Measurements from ENCODE around the gene MIDN.

Gene MIDN

DNA sequence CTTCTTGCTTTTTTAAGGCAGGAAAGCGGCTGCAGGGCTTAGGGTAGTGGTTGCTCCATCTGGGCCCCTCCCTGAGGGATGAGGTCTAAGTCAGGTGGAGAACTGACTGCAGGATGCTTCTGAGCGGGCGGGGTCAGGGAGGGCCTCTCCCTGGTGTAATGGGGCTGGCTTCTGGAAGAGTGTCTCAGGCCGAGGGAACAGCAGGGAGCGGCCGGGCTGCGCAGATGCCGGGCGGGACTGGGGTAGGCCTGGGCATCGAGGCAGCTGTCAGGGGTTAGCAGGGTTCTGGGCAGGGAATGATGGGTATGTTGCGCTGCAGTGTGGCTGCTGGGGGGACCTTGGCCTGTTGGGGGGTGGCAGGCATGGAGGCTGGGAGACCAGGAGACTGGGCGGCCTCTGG is 29.7 kb downstream of the MIDN start (continued):
- TF ChIP-seq, protein P1, sequence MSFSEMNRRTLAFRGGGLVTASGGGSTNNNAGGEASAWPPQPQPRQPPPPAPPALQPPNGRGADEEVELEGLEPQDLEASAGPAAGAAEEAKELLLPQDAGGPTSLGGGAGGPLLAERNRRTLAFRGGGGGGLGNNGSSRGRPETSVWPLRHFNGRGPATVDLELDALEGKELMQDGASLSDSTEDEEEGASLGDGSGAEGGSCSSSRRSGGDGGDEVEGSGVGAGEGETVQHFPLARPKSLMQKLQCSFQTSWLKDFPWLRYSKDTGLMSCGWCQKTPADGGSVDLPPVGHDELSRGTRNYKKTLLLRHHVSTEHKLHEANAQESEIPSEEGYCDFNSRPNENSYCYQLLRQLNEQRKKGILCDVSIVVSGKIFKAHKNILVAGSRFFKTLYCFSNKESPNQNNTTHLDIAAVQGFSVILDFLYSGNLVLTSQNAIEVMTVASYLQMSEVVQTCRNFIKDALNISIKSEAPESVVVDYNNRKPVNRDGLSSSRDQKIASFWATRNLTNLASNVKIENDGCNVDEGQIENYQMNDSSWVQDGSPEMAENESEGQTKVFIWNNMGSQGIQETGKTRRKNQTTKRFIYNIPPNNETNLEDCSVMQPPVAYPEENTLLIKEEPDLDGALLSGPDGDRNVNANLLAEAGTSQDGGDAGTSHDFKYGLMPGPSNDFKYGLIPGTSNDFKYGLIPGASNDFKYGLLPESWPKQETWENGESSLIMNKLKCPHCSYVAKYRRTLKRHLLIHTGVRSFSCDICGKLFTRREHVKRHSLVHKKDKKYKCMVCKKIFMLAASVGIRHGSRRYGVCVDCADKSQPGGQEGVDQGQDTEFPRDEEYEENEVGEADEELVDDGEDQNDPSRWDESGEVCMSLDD (tag by site-specific recombination; IDR thresholded peaks at IDR 0.05) = no peak
- TF ChIP-seq, protein P2, sequence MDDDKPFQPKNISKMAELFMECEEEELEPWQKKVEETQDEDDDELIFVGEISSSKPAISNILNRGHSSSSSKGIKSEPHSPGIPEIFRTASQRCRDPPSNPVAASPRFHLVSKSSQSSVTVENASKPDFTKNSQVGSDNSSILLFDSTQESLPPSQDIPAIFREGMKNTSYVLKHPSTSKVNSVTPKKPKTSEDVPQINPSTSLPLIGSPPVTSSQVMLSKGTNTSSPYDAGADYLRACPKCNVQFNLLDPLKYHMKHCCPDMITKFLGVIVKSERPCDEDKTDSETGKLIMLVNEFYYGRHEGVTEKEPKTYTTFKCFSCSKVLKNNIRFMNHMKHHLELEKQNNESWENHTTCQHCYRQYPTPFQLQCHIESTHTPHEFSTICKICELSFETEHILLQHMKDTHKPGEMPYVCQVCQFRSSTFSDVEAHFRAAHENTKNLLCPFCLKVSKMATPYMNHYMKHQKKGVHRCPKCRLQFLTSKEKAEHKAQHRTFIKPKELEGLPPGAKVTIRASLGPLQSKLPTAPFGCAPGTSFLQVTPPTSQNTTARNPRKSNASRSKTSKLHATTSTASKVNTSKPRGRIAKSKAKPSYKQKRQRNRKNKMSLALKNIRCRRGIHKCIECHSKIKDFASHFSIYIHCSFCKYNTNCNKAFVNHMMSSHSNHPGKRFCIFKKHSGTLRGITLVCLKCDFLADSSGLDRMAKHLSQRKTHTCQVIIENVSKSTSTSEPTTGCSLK (tag by site-specific recombination; IDR thresholded peaks at IDR 0.05) = no peak
- TF ChIP-seq ZNF626 (tag by site-specific recombination; IDR thresholded peaks at IDR 0.05) = no peak
- TF ChIP-seq, protein P3, sequence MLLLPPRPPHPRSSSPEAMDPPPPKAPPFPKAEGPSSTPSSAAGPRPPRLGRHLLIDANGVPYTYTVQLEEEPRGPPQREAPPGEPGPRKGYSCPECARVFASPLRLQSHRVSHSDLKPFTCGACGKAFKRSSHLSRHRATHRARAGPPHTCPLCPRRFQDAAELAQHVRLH (tag by site-specific recombination; IDR thresholded peaks at IDR 0.05) = no peak
- no peak for TF ChIP-seq ZNF211 (tag by site-specific recombination; IDR thresholded peaks at IDR 0.05; ENCODE audit: low read depth)
- TF ChIP-seq, protein P4, sequence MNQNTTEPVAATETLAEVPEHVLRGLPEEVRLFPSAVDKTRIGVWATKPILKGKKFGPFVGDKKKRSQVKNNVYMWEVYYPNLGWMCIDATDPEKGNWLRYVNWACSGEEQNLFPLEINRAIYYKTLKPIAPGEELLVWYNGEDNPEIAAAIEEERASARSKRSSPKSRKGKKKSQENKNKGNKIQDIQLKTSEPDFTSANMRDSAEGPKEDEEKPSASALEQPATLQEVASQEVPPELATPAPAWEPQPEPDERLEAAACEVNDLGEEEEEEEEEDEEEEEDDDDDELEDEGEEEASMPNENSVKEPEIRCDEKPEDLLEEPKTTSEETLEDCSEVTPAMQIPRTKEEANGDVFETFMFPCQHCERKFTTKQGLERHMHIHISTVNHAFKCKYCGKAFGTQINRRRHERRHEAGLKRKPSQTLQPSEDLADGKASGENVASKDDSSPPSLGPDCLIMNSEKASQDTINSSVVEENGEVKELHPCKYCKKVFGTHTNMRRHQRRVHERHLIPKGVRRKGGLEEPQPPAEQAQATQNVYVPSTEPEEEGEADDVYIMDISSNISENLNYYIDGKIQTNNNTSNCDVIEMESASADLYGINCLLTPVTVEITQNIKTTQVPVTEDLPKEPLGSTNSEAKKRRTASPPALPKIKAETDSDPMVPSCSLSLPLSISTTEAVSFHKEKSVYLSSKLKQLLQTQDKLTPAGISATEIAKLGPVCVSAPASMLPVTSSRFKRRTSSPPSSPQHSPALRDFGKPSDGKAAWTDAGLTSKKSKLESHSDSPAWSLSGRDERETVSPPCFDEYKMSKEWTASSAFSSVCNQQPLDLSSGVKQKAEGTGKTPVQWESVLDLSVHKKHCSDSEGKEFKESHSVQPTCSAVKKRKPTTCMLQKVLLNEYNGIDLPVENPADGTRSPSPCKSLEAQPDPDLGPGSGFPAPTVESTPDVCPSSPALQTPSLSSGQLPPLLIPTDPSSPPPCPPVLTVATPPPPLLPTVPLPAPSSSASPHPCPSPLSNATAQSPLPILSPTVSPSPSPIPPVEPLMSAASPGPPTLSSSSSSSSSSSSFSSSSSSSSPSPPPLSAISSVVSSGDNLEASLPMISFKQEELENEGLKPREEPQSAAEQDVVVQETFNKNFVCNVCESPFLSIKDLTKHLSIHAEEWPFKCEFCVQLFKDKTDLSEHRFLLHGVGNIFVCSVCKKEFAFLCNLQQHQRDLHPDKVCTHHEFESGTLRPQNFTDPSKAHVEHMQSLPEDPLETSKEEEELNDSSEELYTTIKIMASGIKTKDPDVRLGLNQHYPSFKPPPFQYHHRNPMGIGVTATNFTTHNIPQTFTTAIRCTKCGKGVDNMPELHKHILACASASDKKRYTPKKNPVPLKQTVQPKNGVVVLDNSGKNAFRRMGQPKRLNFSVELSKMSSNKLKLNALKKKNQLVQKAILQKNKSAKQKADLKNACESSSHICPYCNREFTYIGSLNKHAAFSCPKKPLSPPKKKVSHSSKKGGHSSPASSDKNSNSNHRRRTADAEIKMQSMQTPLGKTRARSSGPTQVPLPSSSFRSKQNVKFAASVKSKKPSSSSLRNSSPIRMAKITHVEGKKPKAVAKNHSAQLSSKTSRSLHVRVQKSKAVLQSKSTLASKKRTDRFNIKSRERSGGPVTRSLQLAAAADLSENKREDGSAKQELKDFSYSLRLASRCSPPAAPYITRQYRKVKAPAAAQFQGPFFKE (tag by site-specific recombination; IDR thresholded peaks at IDR 0.05; ENCODE audit: borderline replicate concordance) = no peak
- TF ChIP-seq GLIS1 (tag by site-specific recombination; IDR thresholded peaks at IDR 0.05) = no peak
- TF ChIP-seq, protein P5, sequence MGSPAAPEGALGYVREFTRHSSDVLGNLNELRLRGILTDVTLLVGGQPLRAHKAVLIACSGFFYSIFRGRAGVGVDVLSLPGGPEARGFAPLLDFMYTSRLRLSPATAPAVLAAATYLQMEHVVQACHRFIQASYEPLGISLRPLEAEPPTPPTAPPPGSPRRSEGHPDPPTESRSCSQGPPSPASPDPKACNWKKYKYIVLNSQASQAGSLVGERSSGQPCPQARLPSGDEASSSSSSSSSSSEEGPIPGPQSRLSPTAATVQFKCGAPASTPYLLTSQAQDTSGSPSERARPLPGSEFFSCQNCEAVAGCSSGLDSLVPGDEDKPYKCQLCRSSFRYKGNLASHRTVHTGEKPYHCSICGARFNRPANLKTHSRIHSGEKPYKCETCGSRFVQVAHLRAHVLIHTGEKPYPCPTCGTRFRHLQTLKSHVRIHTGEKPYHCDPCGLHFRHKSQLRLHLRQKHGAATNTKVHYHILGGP (tag by site-specific recombination; IDR thresholded peaks at IDR 0.05) = no peak
- TF ChIP-seq, protein P6, sequence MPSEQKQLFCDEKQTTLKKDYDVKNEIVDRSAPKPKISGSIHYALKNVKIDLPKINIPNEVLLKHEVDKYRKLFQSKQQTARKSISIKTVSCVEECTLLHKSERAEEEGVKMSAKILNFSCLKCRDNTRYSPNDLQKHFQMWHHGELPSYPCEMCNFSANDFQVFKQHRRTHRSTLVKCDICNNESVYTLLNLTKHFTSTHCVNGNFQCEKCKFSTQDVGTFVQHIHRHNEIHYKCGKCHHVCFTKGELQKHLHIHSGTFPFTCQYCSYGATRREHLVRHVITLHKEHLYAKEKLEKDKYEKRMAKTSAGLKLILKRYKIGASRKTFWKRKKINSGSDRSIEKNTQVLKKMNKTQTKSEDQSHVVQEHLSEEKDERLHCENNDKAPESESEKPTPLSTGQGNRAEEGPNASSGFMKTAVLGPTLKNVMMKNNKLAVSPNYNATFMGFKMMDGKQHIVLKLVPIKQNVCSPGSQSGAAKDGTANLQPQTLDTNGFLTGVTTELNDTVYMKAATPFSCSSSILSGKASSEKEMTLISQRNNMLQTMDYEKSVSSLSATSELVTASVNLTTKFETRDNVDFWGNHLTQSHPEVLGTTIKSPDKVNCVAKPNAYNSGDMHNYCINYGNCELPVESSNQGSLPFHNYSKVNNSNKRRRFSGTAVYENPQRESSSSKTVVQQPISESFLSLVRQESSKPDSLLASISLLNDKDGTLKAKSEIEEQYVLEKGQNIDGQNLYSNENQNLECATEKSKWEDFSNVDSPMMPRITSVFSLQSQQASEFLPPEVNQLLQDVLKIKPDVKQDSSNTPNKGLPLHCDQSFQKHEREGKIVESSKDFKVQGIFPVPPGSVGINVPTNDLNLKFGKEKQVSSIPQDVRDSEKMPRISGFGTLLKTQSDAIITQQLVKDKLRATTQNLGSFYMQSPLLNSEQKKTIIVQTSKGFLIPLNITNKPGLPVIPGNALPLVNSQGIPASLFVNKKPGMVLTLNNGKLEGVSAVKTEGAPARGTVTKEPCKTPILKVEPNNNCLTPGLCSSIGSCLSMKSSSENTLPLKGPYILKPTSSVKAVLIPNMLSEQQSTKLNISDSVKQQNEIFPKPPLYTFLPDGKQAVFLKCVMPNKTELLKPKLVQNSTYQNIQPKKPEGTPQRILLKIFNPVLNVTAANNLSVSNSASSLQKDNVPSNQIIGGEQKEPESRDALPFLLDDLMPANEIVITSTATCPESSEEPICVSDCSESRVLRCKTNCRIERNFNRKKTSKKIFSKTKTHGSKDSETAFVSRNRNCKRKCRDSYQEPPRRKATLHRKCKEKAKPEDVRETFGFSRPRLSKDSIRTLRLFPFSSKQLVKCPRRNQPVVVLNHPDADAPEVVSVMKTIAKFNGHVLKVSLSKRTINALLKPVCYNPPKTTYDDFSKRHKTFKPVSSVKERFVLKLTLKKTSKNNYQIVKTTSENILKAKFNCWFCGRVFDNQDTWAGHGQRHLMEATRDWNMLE (tag by site-specific recombination; conservative IDR thresholded peaks at IDR 0.05; ENCODE audit: low read depth) = no peak
- no peak for TF ChIP-seq ZNF585B (tag by site-specific recombination; IDR thresholded peaks at IDR 0.05)
- TF ChIP-seq KLF8 (tag by site-specific recombination; IDR thresholded peaks at IDR 0.05) = 0 out of 2 replicates have a peak, but pooled peaks have one; percentile 15
- no peak for TF ChIP-seq ZNF324 (tag by site-specific recombination; IDR thresholded peaks at IDR 0.05)
- TF ChIP-seq ZNF335 (tag by site-specific recombination; conservative IDR thresholded peaks at IDR 0.05) = no peak
- TF ChIP-seq, protein P7, sequence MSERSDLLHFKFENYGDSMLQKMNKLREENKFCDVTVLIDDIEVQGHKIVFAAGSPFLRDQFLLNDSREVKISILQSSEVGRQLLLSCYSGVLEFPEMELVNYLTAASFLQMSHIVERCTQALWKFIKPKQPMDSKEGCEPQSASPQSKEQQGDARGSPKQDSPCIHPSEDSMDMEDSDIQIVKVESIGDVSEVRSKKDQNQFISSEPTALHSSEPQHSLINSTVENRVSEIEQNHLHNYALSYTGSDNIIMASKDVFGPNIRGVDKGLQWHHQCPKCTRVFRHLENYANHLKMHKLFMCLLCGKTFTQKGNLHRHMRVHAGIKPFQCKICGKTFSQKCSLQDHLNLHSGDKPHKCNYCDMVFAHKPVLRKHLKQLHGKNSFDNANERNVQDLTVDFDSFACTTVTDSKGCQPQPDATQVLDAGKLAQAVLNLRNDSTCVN (tag by site-specific recombination; optimal IDR thresholded peaks at IDR 0.05) = no peak
- TF ChIP-seq SP2 (tag by site-specific recombination; IDR thresholded peaks at IDR 0.05) = no peak; the same call in 1 of the 2 replicates
- TF ChIP-seq GLIS2 (tag by site-specific recombination; IDR thresholded peaks at IDR 0.05) = peak; percentile 52
- no peak for TF ChIP-seq ZSCAN30 (tag by site-specific recombination; IDR thresholded peaks at IDR 0.05)
- TF ChIP-seq, protein P8, sequence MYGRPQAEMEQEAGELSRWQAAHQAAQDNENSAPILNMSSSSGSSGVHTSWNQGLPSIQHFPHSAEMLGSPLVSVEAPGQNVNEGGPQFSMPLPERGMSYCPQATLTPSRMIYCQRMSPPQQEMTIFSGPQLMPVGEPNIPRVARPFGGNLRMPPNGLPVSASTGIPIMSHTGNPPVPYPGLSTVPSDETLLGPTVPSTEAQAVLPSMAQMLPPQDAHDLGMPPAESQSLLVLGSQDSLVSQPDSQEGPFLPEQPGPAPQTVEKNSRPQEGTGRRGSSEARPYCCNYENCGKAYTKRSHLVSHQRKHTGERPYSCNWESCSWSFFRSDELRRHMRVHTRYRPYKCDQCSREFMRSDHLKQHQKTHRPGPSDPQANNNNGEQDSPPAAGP (tag by site-specific recombination; IDR thresholded peaks at IDR 0.05) = peak; percentile 86
